ENCODE measurements around the gene PRAMEF25.
"Not testable (repeated sequence)": the region's sequence is repeated elsewhere in the genome, so short reads cannot be mapped to it uniquely, and the experiment has no call there.

Gene PRAMEF25

DNA sequence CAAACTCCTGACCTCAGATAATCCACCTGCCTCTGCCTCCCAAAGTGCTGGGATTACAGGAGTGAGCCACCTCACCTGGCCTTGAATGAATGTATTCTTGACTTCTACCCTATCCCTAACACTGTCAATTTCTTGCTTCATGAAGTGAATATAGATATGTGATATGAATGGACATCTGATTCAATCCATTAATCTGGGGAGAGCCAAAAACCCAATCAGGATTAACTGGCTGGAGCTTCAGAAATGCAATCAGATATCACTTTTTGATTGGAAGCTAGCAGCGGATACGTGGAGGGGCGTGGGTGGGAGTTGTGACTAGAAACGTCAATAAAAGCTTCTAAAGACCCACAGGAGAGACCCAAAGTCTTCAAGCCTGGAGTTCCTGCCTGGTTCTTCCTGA is at the start of gene PRAMEF25:
Gene PRAMEF25 (plus strand): TSS at position 301 of the 400 bp plus-strand sequence. CDS start 2,920 bp downstream, outside the sequence.
- not testable (repeated sequence) for DNase-seq (ENCODE audit: low read depth)

DNA sequence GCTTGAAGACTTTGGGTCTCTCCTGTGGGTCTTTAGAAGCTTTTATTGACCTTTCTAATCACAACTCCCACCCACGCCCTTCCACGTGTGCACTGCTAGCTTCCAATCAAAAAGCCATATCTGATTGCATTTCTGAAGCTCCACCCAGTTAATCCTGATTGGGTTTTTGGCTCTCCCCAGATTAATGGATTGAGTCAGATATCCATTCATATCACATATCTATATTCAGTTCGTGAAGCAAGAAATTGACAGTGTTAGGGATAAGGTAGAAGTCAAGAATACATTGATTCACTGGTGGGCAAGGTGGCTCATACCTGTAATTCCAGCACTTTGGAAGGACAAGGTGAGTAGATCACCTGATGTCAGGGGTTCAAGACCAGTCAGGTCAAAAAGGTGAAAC is 14.1 kb upstream of the PRAMEF25 start, which contains the start of gene PRAMEF27:
Gene PRAMEF27 (minus strand): TSS at position 101 of the 400 bp plus-strand sequence. CDS start 2,916 bp downstream, outside the sequence.
- DNase-seq (ENCODE audit: low read depth) = not testable (repeated sequence)

DNA sequence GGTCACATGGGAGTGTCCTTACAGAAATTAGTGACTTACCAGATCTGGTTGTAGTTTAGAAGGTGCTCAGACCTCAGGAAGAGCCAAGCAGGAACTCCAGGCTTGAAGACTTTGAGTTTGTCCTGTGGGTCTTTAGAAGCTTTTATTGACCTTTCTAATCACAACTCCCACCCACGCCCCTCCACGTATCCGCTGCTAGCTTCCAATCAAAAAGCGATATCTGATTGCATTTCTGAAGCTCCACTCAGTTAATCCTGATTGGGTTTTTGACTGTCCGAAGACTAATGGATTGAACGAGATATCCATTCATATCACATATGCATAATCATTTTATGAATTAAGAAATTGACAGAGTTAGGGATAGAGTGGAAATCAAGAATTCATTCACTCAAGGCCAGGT is 46.2 kb downstream of the PRAMEF25 start, which contains the start of gene HNRNPCL2:
Gene HNRNPCL2 (minus strand): TSS at position 101 of the 400 bp plus-strand sequence. CDS start 454 bp downstream, outside the sequence.
- DNase-seq (ENCODE audit: low read depth) = not testable (repeated sequence)

Data from stimulated activated CD8-positive, alpha-beta memory T cell treated with anti-CD3 and anti-CD28 coated beads, Interleukin-15, amount 100 ng/mL, for 1 hour (primary cell).